GM21737 (cell line): ENCODE measurements around the gene TMTC3.
"Not testable (repeated sequence)": the region's sequence is repeated elsewhere in the genome, so short reads cannot be mapped to it uniquely, and the experiment has no call there.

Experiments used
- ATAC-seq: cut with Tn5 transposase; IDR thresholded peaks from one replicate; pipeline ENCODE4 v1.9.1; 2021; ENCODE audit warnings: mild to moderate bottlenecking, moderate library complexity; ENCODE audit not compliant: unreplicated experiment

The TMTC3 gene

DNA sequence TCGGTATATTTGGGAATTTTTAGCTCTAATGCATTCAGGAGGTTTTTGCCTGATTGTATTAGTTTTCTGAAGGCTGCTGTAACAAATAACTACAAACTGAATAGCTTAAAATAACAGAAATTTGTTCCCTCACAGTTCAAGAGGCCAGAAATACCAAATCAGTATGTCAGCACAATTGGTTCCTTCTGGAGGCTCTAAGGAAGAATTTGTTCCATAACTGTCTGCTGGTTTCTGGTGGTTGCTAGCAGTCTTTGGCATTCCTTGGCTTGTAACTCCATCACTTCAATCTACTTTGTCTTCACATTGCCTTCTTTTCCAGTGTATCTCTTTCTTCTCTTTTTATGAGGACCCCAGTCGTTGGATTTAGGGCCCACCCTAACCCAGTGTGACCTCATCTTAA is 21.3 kb downstream of the TMTC3 start:
- no peak for ATAC-seq

DNA sequence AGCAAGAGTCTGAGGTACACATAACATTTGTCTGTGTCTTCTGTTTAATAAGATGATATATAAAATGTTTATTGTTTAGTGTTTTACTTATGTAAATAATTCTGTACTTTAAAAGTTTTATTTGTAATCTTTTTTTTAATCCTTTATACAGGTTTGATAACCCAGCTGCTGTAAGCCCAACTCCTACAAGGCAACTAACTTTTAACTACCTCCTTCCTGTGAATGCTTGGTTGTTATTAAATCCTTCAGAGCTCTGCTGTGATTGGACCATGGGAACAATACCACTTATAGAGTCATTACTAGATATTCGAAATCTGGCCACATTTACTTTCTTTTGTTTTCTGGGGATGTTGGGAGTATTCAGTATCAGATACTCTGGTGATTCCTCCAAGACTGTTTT is 24.1 kb downstream of the TMTC3 start:
- ATAC-seq = no peak

DNA sequence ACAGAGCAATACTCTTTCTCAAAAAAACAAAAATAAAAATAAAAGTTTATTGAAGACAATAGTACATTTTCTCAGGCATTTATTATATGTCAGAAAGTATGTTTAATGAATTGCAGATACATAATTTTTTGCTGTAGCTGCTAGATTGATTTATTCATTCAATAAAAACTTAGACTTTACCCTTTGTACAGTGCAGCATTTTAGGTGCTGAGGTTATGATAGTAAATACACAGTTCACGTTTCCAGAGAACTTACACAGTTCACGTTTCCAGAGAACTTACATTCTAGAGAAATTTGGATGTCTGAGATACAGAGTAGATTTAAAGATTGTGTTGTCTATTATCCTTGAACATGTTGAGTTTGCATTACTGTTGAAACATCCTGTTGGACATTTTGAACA is 25.3 kb downstream of the TMTC3 start:
- ATAC-seq = no peak

DNA sequence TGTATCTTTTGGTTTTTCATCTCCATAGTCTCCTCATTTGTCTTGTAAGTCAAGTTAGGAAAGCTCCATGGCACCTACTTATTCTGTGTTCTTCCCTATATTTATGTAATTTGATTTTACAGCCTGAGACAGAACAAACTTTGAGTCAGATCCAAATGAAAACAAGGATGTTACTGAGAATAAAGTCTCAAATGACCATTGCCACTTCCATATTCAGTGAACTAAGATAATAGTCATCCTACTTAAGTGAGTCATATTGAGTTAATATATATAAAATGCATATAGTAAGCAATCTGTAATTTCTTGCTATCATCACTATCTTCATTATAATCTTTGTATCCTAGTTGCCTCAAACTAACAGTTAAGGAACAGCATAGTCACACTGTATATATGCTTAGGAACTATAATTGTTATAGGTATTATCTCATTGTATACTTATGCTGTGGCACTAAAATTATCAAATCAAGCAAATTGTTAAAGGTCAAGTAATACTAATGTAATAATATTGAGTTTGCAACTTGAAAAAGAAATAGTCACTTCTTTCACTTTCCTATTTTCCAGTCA is 30.8 kb downstream of the TMTC3 start:
- ATAC-seq = no peak

DNA sequence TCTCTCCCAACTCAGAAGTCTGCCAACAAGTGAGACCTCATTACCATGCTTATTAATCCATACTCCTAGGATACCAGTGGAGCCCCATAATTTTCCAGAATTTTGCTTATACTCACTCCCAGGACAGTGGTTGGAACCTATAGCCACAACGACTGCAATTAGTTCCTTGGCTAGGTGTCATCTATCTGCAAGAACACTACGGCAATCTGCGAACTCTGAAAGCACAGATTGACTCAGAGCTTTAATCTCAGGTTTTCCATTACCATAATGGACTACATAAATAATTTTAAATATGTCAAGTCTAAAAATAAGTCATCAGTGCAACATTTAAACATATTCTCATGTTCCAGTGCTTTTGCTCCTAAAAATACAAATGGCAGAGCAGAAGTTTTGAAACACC is 33.4 kb downstream of the TMTC3 start:
- no peak for ATAC-seq

DNA sequence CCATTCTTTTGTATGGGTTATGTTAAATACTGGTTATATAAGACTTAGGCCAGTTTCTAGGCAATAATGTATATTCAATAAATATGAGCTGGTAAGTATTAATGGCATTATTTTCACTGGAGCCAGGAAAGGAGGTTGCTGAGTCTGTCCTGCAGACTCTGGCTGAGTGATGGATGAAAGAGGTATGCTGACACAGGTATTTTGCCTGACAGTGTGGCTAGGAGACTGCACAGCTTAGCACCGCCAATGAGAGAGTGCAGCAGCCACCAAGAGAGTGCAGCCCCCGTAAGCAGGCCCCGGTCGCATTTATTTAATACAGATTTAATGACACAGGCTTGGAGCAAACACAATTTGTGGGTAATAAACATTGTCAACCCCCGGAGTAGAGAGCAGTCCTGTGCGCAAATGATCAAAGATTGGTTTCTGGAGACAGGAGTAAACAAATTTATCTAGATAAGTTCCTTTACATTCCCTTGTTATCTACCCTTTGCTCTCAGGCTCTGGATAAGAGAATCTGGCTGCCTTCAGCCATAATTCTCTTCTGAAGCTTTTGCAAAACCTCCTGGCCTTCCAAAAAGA is 37.4 kb downstream of the TMTC3 start:
- no peak for ATAC-seq

DNA sequence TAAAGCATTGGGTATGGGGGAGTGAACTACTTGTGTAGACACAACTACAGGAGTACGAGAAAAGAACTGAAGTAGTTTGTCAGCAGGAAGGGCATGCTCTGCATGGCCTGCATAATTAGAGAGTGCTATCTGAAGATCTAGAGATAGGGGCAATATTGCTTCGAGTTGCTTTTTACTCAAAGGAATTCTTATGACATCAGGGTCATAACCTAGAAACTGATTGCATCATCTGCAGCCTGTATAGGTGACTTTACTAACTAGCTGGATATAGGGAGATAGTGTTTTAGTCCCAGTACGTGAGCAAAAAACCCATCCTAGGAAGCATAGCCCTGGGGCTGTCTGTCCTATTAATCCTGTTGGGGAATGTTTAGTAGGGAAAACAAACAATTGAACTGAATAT is 39.8 kb downstream of the TMTC3 start:
- ATAC-seq = no peak

DNA sequence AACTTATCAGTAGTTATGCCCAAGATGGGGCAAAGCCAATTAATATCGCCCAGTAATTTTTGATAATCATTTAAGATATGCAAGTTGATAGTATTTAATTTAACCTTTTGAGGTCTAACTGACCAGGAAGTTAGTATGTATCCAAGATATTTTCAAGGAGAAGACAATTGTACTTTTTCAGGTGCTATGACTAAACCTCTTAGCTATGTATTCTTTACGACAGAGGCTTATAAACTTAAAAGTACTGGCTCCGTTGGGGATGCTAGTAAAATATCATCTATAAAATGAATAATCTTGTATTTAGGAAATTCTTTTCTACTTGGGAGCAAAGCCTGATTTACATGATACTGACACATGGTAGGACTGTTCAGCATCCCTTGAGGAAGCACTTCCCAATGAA is 40.3 kb downstream of the TMTC3 start:
- ATAC-seq = no peak

DNA sequence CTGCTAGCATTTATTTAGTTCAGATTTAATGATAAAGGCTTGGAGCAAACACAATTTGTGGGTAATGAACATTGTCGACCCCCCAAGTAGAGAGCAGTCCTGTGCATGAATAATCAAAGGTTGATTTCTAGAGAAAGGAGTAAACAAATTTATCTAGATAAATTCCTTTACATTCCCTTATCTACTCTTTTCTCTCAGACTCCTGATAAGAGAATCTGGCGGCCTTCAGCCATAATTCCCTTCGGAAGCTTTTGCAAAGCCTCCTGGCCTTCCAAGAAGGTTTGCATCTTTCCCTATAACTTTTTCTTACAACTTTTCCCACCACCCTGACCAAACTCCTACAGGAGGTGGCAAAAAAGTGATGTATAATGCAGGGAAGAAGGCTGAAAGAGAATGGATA is 42.1 kb downstream of the TMTC3 start:
- no peak for ATAC-seq

DNA sequence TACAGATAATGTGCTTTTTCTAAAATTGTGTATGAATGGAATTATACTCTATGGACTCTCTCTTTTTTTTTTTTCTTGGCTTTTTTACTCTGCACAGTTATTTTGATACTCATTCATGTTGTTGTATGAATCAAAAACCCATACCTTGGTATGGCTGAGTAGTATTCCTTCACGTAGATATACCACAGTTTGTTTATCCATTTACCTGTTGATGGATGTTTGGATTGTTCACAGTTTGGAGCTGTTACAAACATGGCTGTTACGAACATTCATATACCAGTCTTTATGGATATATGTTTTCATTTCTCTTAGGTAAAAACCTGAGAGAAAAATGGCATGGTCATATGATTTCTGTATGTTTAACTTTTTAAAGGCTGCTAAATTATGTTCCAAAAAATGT is 43.2 kb downstream of the TMTC3 start:
- no peak for ATAC-seq

DNA sequence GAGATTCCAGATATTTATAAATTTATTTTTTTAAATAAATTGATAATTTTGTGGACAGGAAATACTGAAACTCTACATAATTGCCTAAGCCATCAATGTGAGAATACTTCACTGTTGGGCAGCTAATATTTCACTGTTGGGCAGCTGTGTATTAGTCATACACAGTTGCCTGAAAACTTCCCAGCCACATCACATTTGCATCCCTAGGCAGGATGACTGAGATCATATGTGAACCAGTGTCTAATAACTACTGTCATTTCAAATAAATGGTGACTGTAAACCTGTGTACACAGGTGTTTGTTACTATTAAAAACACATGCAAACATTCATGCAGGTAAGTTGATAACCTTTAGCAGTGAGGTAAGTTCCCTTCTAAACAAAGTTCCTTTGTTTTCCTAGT is 43.9 kb downstream of the TMTC3 start:
- peak; percentile 92 for ATAC-seq

DNA sequence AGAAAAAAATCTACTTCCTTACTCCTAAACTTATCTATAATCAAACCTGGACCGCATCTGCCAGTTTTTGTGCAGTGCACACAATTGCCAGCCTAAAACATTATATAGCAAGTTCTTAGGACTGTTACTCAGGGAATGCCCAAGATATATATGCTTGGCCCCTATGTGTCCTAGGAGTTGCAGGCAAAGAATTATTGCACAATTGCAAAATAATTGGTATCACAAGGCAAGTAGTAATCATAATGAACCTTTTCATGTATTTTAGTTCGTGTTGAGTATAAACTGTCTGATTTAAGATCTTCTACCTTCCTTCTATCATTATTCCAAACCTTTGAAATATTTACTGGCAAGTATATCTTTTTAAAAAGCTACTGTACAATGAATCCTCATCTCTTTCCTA is 45.5 kb downstream of the TMTC3 start:
- no peak for ATAC-seq

DNA sequence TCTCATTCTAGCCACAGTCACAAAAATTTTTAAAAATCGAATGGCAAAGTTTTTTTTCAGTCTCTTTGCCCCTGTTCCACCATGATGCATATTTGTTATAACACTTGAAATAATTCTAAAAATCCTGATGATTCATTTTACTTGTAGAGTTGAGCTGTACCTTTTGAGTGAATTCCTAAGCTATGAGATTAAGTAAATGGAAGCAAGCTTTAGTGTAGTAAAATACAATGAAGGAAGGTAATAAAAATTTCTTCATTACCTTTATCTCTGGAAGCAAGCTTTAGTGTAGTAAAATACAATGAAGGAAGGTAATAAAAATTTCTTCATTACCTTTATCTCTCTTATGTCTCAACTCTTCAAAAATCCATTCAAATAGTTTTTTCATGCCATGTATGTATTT is 46.1 kb downstream of the TMTC3 start:
- ATAC-seq = no peak

DNA sequence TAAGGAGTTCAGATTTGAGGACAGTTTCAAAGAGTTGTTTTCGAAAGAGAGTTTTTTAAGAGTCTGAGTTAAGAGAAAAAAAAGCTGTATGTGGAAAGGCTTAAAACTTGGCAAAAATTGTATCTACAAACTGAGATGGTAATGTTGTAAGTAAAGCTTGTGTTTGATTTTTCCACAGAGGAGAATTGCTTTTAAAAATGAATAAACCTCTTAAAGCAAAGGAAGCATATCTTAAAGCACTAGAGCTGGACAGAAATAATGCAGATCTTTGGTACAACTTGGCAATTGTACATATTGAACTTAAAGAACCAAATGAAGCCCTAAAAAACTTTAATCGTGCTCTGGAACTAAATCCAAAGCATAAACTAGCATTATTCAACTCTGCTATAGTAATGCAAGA is 50.3 kb downstream of the TMTC3 start:
- ATAC-seq = no peak

DNA sequence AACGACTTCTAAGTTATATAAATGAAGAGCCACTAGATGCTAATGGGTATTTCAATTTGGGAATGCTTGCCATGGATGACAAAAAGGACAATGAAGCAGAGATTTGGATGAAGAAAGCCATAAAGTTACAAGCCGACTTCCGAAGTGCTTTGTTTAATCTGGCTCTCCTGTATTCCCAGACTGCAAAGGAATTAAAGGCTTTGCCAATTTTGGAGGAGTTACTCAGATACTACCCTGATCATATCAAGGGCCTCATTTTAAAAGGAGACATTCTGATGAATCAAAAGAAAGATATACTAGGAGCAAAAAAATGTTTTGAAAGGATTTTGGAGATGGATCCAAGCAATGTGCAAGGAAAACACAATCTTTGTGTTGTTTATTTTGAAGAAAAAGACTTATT is 52.8 kb downstream of the TMTC3 start:
- ATAC-seq = no peak

DNA sequence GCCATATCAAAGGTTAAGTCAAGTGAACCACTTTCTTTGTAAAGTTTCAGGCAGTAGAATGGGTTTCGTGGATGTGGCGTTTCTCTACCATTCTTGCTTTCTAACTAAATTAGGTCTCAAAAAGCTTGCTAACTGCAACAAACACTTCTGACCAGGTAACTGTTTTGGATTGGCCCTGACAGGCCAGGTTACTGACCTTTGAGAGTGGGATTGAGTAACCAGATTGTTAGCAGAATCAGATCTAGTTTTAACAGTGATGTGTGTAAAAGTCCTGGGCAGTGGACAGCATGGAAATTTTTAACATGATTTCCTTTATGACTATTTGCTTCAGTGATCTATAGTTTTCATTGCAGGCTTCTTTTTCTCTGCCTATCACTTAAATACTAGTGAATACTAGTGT is 57.9 kb downstream of the TMTC3 start:
- ATAC-seq = no peak

DNA sequence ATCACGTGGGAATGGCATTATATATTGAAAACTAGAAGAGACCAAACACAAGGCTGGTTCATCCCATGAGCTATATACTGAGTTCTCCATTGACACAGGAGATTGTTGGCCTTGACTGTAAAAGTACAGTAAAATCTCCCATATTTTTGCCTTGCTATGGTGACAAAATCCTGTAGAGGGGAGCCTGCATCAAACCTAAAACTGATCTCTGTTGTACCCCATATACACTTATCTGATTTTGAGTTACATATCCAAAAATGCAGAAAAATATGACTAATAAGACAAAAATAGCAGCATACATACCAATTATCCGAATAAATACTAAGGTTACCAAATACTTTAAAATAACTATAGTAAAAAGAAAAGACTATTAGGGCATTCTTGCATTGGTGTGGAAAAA is 60.4 kb downstream of the TMTC3 start:
- ATAC-seq = no peak

DNA sequence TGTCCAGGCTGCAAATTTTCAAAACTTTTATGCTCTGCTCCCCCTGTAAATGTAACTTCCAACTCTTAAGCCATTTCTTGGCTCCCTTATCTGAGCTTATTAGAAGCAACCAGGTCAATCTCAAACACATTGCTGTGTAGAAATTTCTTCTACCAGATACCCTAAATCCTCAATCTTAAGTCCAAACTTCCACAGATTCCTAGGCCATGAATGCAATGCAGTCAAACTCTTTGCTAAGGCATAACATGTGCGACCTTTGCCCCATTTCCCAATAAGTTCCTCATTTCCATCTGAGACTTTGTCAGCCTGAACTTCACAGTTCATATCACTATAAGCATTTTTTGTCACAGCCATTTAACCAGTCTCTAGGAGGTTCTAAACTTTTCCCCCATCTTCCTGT is 64.5 kb downstream of the TMTC3 start:
- no peak for ATAC-seq

DNA sequence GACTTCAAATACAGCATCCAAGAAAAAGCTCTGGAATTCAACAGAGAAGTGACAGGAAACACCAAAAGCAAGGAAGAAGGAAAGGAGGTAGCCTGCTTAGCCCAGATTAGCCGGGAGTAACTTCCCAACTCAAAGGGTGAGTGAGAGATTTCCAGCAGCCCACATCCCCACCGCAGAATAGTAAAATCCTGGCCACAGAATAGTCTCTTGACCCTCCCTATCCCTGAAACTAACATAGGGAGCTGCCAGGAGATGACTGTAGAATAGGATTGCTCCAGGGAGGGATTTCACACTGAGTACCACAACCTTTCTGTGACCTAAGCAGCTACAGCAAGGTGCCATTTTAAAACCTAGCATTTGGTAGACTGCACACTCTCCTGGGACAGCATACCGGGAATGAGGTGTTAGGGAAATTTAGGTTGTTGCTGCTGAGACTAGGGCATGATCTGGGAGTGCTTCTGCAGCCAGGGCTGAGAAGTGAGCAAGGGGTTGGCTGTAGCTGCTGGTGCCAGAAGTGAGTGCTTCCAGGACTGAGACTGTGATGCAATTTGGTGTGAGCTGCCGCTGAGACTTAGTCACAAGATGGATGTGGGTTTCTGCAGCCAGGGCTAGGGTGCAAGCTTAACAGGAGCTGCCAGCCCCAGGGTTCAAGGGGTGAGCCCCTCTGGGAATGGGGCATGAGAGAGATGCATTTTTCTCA is 66.0 kb downstream of the TMTC3 start:
- ATAC-seq = no peak

DNA sequence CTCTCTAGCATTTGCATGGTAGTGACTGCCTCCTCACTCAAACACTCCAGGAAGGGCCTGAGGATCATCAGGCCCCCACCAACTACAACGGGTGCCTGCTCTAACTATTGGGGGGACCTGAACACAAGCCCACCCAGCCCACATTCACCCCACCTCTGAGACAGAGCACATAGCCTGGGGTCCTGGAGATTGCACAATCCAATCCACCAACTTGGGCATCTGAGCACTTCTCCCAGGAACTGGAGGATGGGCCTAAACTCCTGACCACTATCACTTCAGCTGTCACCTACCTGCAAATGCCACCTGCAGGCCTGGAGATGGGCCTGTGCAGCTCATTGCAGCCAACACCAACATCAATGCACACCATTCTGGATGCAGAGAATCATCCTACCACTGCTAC is 66.6 kb downstream of the TMTC3 start:
- ATAC-seq = no peak

DNA sequence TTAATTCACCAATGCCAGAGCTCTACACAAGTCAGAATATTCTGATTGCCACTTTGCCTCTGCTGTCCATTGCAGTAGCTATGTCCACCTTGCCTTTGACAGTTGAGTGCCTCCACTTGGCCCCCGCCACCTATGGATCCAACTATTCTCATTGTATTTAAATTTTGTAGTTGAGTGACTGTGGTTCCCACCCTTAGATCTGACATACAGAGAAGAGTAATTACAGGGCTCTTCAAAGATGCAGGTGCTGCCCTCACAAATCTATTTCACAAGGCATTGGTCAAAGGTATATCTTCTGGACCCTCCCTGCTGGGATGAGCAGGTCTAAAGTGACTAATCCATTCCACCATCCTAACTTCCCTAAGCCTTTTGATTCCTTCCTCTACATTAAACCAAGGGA is 68.2 kb downstream of the TMTC3 start:
- not testable (repeated sequence) for ATAC-seq

DNA sequence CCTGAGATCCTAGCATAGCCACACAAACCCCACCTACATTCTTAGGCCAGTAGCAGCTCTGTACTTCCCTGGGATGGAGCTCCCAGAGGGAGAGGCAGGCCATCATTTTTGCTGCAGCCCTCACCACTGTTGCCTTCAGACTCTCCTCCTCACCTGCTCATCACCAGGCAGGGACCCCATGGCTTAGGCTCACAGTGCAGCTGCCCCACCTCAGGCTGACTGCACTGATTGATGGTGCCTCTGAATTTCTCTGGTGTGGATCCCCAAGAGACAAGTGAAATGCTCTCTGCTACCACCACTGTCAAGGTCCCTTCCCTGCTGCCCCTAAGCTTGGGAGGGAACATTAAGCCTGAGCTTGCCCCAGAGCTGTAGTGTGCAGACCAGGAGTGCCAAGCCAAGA is 76.2 kb downstream of the TMTC3 start:
- ATAC-seq = no peak

DNA sequence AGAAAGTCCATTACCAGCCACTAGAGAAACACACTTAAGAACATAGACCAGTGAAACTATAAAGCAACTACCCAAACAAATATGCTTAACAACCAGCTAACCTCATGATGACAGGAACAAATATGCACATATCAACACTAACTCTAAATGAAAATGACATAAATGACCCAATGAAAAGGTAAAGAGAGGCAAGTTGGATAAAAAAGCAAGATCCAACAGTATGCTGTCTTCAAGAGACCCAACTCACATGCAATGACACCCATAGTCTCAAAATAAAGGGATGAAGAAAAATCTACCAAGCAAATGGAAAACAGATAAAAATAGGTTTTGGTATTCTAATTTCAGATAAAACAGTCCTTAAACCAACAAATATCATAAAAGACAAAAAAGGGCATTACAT is 77.8 kb downstream of the TMTC3 start:
- ATAC-seq = no peak
